Central memory CD8-positive, alpha-beta T cell (primary cell): Measurements from ENCODE around the gene STXBP1.
A peak's percentile ranks its signal among the peaks of the same experiment; 100 is the strongest.
"Not testable (repeated sequence)": the region's sequence is repeated elsewhere in the genome, so short reads cannot be mapped to it uniquely, and the experiment has no call there.

Source experiments
- ATAC-seq: fragments of 150-1000 bp; cut with Tn5 transposase; replicated peaks from 2 replicates; pipeline ENCODE4 v1.10.0; 2022; ENCODE audit warnings: mild to moderate bottlenecking, moderate FRiP score, moderate number of reproducible peaks; ENCODE audit not compliant: poor library complexity, severe bottlenecking; ENCODE audit errors: extremely low read depth
- DNase-seq, 2 donors: peaks; one replicate each; pipeline ENCODE4 v3.0.0; 2021; ENCODE audit warnings: low spot score in 2 of 2
- H3K27ac Mint-ChIP-seq: one replicate; pipeline ENCODE4 v1.8.0; 2022; ENCODE audit warnings: low read depth, mild to moderate bottlenecking, moderate library complexity, mixed read lengths
- H3K27me3 Mint-ChIP-seq: one replicate; pipeline ENCODE4 v1.8.0; 2022; ENCODE audit warnings: mixed read lengths
- H3K36me3 Mint-ChIP-seq: one replicate; pipeline ENCODE4 v1.8.0; 2022; ENCODE audit warnings: mild to moderate bottlenecking, moderate library complexity, mixed read lengths; ENCODE audit not compliant: insufficient read depth
- H3K4me1 Mint-ChIP-seq: one replicate; pipeline ENCODE4 v1.8.0; 2022; ENCODE audit warnings: mixed read lengths
- H3K4me3 Mint-ChIP-seq: one replicate; pipeline ENCODE4 v1.8.0; 2022; ENCODE audit warnings: mild to moderate bottlenecking, moderate library complexity, mixed read lengths
- H3K9me3 Mint-ChIP-seq: one replicate; pipeline ENCODE4 v1.8.0; 2022; ENCODE audit warnings: mixed read lengths

The STXBP1 gene

GRCh38 chr9:127570533-127571111 lies 41.5 kb upstream of the STXBP1 start:
- no peaks in the 10 kb centered on the region for H3K27me3 Mint-ChIP-seq
- peaks cover 20% of the 10 kb centered on the region for H3K4me1 Mint-ChIP-seq
- peak overlapping the region; percentile 76 for H3K27ac Mint-ChIP-seq
- no peaks in the 10 kb centered on the region for H3K36me3 Mint-ChIP-seq
- peak overlapping the region; percentile 75 for H3K4me3 Mint-ChIP-seq
- no peaks in the 10 kb centered on the region for H3K9me3 Mint-ChIP-seq
- DNase-seq, result no peak
- no peak for ATAC-seq

DNA sequence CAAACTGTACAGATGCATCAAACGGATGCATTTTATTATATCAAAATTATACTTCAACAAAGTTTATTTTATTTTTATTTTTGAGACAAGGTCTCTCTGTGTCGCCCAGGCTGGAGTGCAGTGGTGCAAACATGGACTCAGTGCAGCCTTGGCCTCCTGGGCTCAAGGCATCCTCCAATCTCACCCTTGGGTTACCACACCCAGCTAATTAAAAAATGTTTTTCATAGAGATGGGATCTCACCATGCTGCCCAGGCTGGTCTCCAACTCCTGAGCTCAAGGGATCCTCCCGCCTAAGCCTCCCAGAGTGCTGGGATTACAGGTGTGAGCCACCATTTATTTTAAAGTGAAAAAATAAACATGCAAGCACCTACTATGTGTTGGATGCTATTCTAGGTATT lies 40.1 kb upstream of the STXBP1 start:
- no peak for DNase-seq
- no peak for ATAC-seq
- Mint-ChIP-seq H3K4me1 (peaks cover 20% of the 10 kb centered on the region), H3K27me3 (no peaks in the 10 kb centered on the region), H3K36me3 (no peaks in the 10 kb centered on the region), H3K27ac (no peak overlapping the region), H3K4me3 (no peak overlapping the region), H3K9me3 (no peaks in the 10 kb centered on the region)

- H3K4me1 Mint-ChIP-seq, result peaks cover 13% of the 10 kb centered on the region
- DNase-seq, result no peak
- H3K4me3 Mint-ChIP-seq, result no peak overlapping the region
Observed at GRCh38 chr9:127572961-127573721, 38.9 kb upstream of the STXBP1 start.

GRCh38 chr9:127574072-127574993 lies 37.7 kb upstream of the STXBP1 start:
- Mint-ChIP-seq H3K4me1 (peaks cover 22% of the 10 kb centered on the region), H3K36me3 (no peaks in the 10 kb centered on the region), H3K4me3 (no peak overlapping the region), H3K27me3 (no peaks in the 10 kb centered on the region), H3K9me3 (no peaks in the 10 kb centered on the region), H3K27ac (no peak overlapping the region)
- DNase-seq (no peak), ATAC-seq (no peak)

More at GRCh38 chr9:127572961-127573721, 38.9 kb upstream of the STXBP1 start:
- no peaks in the 10 kb centered on the region for H3K36me3 Mint-ChIP-seq
- H3K27me3 Mint-ChIP-seq, result no peaks in the 10 kb centered on the region
- no peaks in the 10 kb centered on the region for H3K9me3 Mint-ChIP-seq
- H3K27ac Mint-ChIP-seq, result no peak overlapping the region
- no peak for ATAC-seq

- DNase-seq, result no peak
- no peak overlapping the region for H3K4me3 Mint-ChIP-seq
- H3K36me3 Mint-ChIP-seq, result no peaks in the 10 kb centered on the region
- no peak overlapping the region for H3K27ac Mint-ChIP-seq
- H3K9me3 Mint-ChIP-seq, result no peaks in the 10 kb centered on the region
- no peak for ATAC-seq
- H3K4me1 Mint-ChIP-seq, result peaks cover 11% of the 10 kb centered on the region
- no peaks in the 10 kb centered on the region for H3K27me3 Mint-ChIP-seq
Observed at GRCh38 chr9:127575875-127576778, 36.0 kb upstream of the STXBP1 start.

DNA sequence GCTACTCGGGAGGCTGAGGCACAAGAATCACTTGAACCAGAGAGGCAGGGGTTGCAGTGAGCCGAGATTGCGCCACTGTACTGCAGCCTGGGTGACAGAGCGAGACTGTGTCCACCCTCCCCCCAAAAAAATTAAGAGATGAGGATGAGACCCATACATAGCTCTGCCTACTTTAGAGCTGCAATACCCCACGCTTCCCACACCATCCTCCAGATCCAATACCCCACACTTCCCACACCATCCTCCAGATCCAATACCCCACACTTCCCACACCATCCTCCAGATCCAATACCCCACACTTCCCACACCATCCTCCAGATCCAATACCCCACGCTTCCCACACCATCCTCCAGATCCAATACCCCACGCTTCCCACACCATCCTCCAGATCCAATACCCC lies 34.9 kb upstream of the STXBP1 start:
- not testable (repeated sequence) for H3K27me3 Mint-ChIP-seq, ATAC-seq, H3K4me3 Mint-ChIP-seq, H3K9me3 Mint-ChIP-seq, H3K36me3 Mint-ChIP-seq, H3K27ac Mint-ChIP-seq, DNase-seq
- H3K4me1 Mint-ChIP-seq, result peaks cover 11% of the 10 kb centered on the region

GRCh38 chr9:127578627-127578951 lies 33.5 kb upstream of the STXBP1 start:
- H3K27ac Mint-ChIP-seq, result peak overlapping the region; percentile 79
- H3K9me3 Mint-ChIP-seq, result no peaks in the 10 kb centered on the region
- ATAC-seq (no peak), DNase-seq (no peak)
- H3K27me3 Mint-ChIP-seq, result no peaks in the 10 kb centered on the region
- peaks cover 11% of the 10 kb centered on the region for H3K4me1 Mint-ChIP-seq
- H3K36me3 Mint-ChIP-seq, result no peaks in the 10 kb centered on the region
- peak overlapping the region; percentile 32 for H3K4me3 Mint-ChIP-seq

DNA sequence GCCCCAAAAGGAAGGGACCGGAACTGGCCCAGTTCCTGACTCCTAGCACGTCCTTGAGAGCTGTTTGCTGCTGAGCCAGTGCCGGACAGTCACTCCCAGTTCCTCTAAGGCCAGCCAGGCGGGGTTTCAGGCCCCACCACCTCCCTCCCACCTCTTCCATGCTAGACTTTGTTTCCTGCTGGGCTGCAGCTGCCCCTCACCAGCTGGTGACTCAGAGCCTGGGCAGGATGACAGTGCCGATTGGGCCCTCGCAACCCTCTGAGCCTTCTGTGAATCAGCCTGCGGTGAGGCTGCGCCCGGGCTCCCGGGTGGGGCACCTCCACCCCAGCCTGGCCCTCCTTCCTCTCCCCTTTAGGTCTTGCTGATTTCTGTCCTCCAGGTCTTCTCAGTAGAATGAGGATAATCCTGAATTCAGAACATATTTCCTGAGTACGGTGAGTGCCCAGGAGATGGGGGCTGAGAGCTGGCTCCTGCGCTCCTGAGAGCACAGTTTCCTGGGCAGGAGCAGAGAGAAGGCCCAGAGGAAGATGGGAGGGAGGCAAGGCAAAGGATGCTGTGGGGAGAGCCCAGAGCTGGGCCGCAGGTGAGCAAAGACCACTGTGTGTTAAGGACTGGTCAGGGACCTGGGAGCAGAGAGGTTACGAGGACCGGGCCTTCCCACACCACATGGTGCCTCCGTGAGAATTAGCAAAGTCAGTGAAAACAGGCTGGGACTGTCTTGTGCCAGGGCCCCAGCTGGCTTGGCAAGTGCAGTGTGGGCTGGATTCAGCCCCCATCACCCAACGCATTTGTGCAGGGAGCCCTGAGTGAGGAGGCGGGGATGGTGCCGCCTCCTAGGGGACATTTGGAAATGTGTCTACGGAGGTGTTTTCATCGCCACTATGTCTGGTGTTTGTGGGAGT lies 32.9 kb upstream of the STXBP1 start:
- peak overlapping the region; percentile 79 for H3K27ac Mint-ChIP-seq
- DNase-seq (peak in 1 of 2 donors; percentile 35), ATAC-seq (peak; percentile 93)
- peak overlapping the region; percentile 32 for H3K4me3 Mint-ChIP-seq
- no peaks in the 10 kb centered on the region for H3K36me3 Mint-ChIP-seq
- peaks cover 11% of the 10 kb centered on the region for H3K4me1 Mint-ChIP-seq
- H3K9me3 Mint-ChIP-seq, result no peaks in the 10 kb centered on the region
- H3K27me3 Mint-ChIP-seq, result no peaks in the 10 kb centered on the region

DNA sequence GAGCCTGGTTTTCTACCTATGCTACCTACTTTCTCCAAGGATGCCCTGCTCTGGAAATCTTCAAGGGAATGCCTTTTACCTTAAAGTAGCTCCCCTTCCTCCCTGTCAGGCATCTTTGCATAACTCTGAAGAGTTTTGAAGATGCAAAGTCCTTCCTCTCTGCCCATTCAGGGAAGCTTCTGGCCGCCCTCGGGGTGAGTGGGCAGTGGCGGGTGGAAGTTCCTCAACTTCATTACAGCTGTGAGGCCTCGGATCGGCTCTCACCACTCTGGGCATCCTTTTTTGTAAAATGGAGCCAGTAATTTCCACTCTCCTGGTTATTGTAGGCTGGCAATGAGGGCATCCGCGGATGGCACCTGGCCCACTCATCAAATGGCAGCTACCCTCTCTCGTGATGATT lies 31.7 kb upstream of the STXBP1 start:
- no peaks in the 10 kb centered on the region for H3K36me3 Mint-ChIP-seq

GRCh38 chr9:127580879-127581475 lies 31.1 kb upstream of the STXBP1 start:
- Mint-ChIP-seq H3K4me1 (peaks cover 11% of the 10 kb centered on the region), H3K27me3 (no peaks in the 10 kb centered on the region)
- ATAC-seq, result no peak

More for the DNA sequence above, 31.7 kb upstream of the STXBP1 start:
- DNase-seq (no peak), ATAC-seq (no peak)
- no peak overlapping the region for H3K4me3 Mint-ChIP-seq
- H3K27me3 Mint-ChIP-seq, result no peaks in the 10 kb centered on the region
- no peak overlapping the region for H3K27ac Mint-ChIP-seq
- peaks cover 11% of the 10 kb centered on the region for H3K4me1 Mint-ChIP-seq
- H3K9me3 Mint-ChIP-seq, result no peaks in the 10 kb centered on the region

DNA sequence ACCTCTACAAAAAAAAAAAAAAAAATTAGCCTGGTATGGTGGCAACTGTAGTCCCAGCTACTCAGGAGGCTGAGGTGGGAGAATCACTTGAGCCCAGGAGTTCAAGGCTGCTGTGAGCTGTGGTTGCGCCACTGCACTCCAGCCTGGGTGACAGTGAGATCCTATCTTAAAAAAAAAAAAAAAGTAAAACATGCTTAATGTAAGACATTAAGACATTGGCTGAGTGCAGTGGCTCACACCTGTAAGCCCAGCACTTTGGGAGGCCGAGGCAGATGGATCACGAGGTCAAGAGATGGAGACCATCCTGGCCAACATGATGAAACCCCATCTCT lies 27.6 kb upstream of the STXBP1 start:
- not testable (repeated sequence) for ATAC-seq, H3K4me1 Mint-ChIP-seq, H3K9me3 Mint-ChIP-seq, H3K36me3 Mint-ChIP-seq, H3K4me3 Mint-ChIP-seq, H3K27me3 Mint-ChIP-seq, H3K27ac Mint-ChIP-seq, DNase-seq

More at GRCh38 chr9:127580879-127581475, 31.1 kb upstream of the STXBP1 start:
- Mint-ChIP-seq H3K4me3 (no peak overlapping the region), H3K27ac (no peak overlapping the region), H3K36me3 (no peaks in the 10 kb centered on the region), H3K9me3 (no peaks in the 10 kb centered on the region)
- no peak for DNase-seq
